ENCODE measurements around the gene ERCC4. TPM values are rescaled to one million over a fixed set of nuclear protein-coding genes. Genes with fewer than 3 reads are reported as not detected.

ERCC4 gene
- polyA plus RNA-seq, 1 of the 3 experiments (the other 2 are of a cell fraction): 1.8 TPM

GRCh38 chr16:13907431-13907830, 12.5 kb upstream of the ERCC4 start:
- Histone ChIP-seq H3K36me3 (replicated peaks in 1 of 2; ENCODE audit: control insufficient read depth in 1 of 2, insufficient read depth in 2 of 2, low read length in 1 of 2) (no peaks in the 10 kb centered on the region), H3K79me2 (ENCODE audit: insufficient read depth) (no peaks in the 10 kb centered on the region), H3K9me2 (no peaks in the 10 kb centered on the region), H3K4me2 (no peak overlapping the region), H3K27me3 (ENCODE audit: insufficient read depth) (peaks cover 4% of the 10 kb centered on the region; the same call in 1 of the 2 replicates), H3K27ac (ENCODE audit: low read depth in 2 of 2, low read length in 1 of 2) (no peak overlapping the region), H3K9ac (no peak overlapping the region), H3K4me3 (ENCODE audit: low read depth in 2 of 2, low read length in 1 of 2) (no peak overlapping the region), H3F3A (replicated peaks; ENCODE audit: insufficient read depth) (no peaks in the 10 kb centered on the region), H3K9me3 (no peaks in the 10 kb centered on the region), H3K4me1 (ENCODE audit: control insufficient read depth in 1 of 2, insufficient read depth in 2 of 2, low read depth in 1 of 2, low read length in 1 of 2) (no peaks in the 10 kb centered on the region), H4K20me1 (ENCODE audit: insufficient read depth) (no peaks in the 10 kb centered on the region), H2AFZ (ENCODE audit: low read depth) (no peak overlapping the region)
- ChIA-PET POLR2A (no interaction called here), CTCF (interaction anchor here (0.6 to 1.4 kb wide), 5 partner anchors 9 to 1948 kb away, joined by 3 to 6 read pairs (median 3); partner anchors contain the start of gene ERCC4)
- WGBS (ENCODE audit: low lambda C conversion rate): 3% methylated on average over 3 of the region's 3 CpGs
- DNase-seq: no peak
- TF ChIP-seq RAD21 (IDR thresholded peaks at IDR 0.05; ENCODE audit: low read length) (no peak), JUND (IDR thresholded peaks at IDR 0.05) (no peak), REST (IDR thresholded peaks at IDR 0.05; ENCODE audit: low read depth, low read length) (no peak), PBX3 (IDR thresholded peaks at IDR 0.05) (no peak), NFIC (IDR thresholded peaks at IDR 0.05; ENCODE audit: borderline replicate concordance) (no peak), NRF1 (IDR thresholded peaks at IDR 0.05; ENCODE audit: low read depth, low read length) (no peak), EP300 (IDR thresholded peaks at IDR 0.05; ENCODE audit: borderline replicate concordance in 1 of 2, low read depth in 1 of 2, low read length in 1 of 2) (no peak), TCF12 (IDR thresholded peaks at IDR 0.05) (no peak)
- TF ChIP-seq, protein P1, sequence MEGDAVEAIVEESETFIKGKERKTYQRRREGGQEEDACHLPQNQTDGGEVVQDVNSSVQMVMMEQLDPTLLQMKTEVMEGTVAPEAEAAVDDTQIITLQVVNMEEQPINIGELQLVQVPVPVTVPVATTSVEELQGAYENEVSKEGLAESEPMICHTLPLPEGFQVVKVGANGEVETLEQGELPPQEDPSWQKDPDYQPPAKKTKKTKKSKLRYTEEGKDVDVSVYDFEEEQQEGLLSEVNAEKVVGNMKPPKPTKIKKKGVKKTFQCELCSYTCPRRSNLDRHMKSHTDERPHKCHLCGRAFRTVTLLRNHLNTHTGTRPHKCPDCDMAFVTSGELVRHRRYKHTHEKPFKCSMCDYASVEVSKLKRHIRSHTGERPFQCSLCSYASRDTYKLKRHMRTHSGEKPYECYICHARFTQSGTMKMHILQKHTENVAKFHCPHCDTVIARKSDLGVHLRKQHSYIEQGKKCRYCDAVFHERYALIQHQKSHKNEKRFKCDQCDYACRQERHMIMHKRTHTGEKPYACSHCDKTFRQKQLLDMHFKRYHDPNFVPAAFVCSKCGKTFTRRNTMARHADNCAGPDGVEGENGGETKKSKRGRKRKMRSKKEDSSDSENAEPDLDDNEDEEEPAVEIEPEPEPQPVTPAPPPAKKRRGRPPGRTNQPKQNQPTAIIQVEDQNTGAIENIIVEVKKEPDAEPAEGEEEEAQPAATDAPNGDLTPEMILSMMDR (IDR thresholded peaks at IDR 0.05): no peak
- TF ChIP-seq, protein P2, sequence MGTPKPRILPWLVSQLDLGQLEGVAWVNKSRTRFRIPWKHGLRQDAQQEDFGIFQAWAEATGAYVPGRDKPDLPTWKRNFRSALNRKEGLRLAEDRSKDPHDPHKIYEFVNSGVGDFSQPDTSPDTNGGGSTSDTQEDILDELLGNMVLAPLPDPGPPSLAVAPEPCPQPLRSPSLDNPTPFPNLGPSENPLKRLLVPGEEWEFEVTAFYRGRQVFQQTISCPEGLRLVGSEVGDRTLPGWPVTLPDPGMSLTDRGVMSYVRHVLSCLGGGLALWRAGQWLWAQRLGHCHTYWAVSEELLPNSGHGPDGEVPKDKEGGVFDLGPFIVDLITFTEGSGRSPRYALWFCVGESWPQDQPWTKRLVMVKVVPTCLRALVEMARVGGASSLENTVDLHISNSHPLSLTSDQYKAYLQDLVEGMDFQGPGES (IDR thresholded peaks at IDR 0.05; ENCODE audit: low read depth, low read length): no peak

Measured in SK-N-SH (cell line).